Measurements from ENCODE around the gene CHKB.
"Not testable (repeated sequence)": the region's sequence is repeated elsewhere in the genome, so short reads cannot be mapped to it uniquely, and the experiment has no call there.

DNA sequence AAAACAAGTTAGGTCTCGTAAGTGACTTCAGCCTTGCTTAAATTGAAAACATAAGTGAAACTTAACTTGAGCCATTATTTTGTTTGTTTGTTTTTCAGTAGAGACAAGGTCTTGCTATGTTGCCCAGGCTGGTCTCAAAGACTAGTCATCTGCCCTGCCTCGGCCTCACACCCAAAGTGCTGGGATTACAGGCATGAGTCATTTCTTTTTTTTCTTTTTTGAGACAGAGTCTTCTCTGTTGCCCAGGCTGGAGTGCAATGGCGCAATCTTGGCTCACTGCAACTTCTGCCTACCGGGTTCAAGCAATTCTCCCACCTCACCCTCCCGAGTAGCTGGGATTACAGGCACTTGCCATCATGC is 41.0 kb downstream of the CHKB start:
- TF ChIP-seq POLR2AphosphoS5 (IDR thresholded peaks at IDR 0.05; ENCODE audit: borderline replicate concordance, low read depth, low read length); EZH2 (IDR thresholded peaks at IDR 0.05); FOXP2 (optimal IDR thresholded peaks at IDR 0.05; ENCODE audit: control extremely low read depth, extremely low read length, insufficient read depth): not testable (repeated sequence)

All from SK-N-MC (cell line).